Putamen (tissue), 1 donor: Measurements from ENCODE around the gene ORM1.

Source experiments
- DNase-seq: peaks from one replicate; pipeline ENCODE4 v3.0.0-alpha.2; 2016; ENCODE audit warnings: low spot score

Gene ORM1

GRCh38 chr9:114367366-114367765 is 44.5 kb downstream of the ORM1 start:
- no peak for DNase-seq

- DNase-seq, result no peak
Measured at GRCh38 chr9:114367772-114368569, 45.1 kb downstream of the ORM1 start.

- DNase-seq, result no peak
Measured at GRCh38 chr9:114369216-114370130, 46.6 kb downstream of the ORM1 start.

GRCh38 chr9:114370251-114370967 is 47.5 kb downstream of the ORM1 start:
- no peak for DNase-seq

GRCh38 chr9:114370968-114371320 is 48.0 kb downstream of the ORM1 start:
- peak; percentile 93 for DNase-seq

- no peak for DNase-seq
Measured at GRCh38 chr9:114371343-114371944, 48.5 kb downstream of the ORM1 start.

- DNase-seq, result no peak
Measured at GRCh38 chr9:114371973-114372917, 49.3 kb downstream of the ORM1 start.

- DNase-seq, result no peak
Measured at GRCh38 chr9:114372921-114373448, 50.1 kb downstream of the ORM1 start.

- no peak for DNase-seq
Measured at GRCh38 chr9:114373960-114374730, 51.2 kb downstream of the ORM1 start.

GRCh38 chr9:114374936-114375335 is 52.0 kb downstream of the ORM1 start:
- DNase-seq, result no peak

- DNase-seq, result no peak
Measured at GRCh38 chr9:114375386-114376175, 52.7 kb downstream of the ORM1 start.
